A549 (cell line): Measurements from ENCODE around the gene STXBP6.

Experiments
- CEBPB ChIP-seq, 2 experiments: fragments of >200 bp in 1 of 2; sonication (Bioruptor Twin) in 1 of 2; formaldehyde crosslinking in 1 of 2; IDR thresholded peaks; 2 replicates each; pipeline ENCODE4 v1.6.1; 2012 to 2016
- GATA3 ChIP-seq: IDR thresholded peaks from 2 replicates; pipeline ENCODE4 v1.6.1; 2012; ENCODE audit warnings: borderline replicate concordance
- POLR2A ChIP-seq: IDR thresholded peaks from 2 replicates; pipeline ENCODE4 v1.6.1; 2012; ENCODE audit warnings: mild to moderate bottlenecking, low read length
- RAD21 ChIP-seq, 2 experiments: fragments of >200 bp in 1 of 2; sonication (Bioruptor Twin) in 1 of 2; formaldehyde crosslinking in 1 of 2; IDR thresholded peaks in 1 of 2; conservative IDR thresholded peaks in 1 of 2; 2 replicates in 1 of 2; 3 replicates in 1 of 2; pipeline ENCODE4 v1.6.1; 2012 to 2018; ENCODE audit warnings: inconsistent platforms in 1 of 2
- ZSCAN20 ChIP-seq: fragments of 250-450 bp; sonication (Bioruptor Pico); IDR thresholded peaks from 2 replicates; pipeline ENCODE4 v1.8.0; 2022; ENCODE audit warnings: mild to moderate bottlenecking, moderate library complexity
- TF ChIP-seq, protein P1 (sequence below): fragments of 250-450 bp; sonication (Bioruptor Pico); IDR thresholded peaks from 2 replicates; pipeline ENCODE4 v1.5.0; 2021; ENCODE audit warnings: mild to moderate bottlenecking, moderate library complexity, borderline replicate concordance
- TF ChIP-seq, protein P2 (sequence below): fragments of >200 bp; sonication (Bioruptor Twin); formaldehyde crosslinking; IDR thresholded peaks from 3 replicates; pipeline ENCODE4 v1.5.1; 2016

DNA sequence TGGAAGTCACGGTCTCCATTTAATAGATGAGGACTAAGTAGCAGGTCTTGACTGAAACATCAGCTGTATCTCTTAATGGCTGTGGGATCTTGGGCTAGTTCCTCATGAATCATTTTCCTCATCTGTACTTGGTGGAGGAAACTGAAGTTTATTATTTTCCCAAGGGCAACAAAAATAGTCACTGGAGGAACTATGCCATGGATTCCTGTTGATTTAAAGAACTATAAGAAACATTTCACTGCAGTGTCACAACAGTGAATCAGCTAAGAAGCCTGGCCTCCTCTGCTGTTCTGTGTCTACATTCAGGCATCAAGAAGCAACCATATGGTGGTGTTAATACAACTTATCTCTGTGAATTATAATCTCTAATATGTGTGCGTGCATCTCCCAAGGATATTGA lies 200.5 kb downstream of the STXBP6 start:
- TF ChIP-seq CEBPB (IDR thresholded peaks at IDR 0.05) = no peak
- TF ChIP-seq ZSCAN20 (CRISPR knock-in tag) = no peak
- TF ChIP-seq, protein P1, sequence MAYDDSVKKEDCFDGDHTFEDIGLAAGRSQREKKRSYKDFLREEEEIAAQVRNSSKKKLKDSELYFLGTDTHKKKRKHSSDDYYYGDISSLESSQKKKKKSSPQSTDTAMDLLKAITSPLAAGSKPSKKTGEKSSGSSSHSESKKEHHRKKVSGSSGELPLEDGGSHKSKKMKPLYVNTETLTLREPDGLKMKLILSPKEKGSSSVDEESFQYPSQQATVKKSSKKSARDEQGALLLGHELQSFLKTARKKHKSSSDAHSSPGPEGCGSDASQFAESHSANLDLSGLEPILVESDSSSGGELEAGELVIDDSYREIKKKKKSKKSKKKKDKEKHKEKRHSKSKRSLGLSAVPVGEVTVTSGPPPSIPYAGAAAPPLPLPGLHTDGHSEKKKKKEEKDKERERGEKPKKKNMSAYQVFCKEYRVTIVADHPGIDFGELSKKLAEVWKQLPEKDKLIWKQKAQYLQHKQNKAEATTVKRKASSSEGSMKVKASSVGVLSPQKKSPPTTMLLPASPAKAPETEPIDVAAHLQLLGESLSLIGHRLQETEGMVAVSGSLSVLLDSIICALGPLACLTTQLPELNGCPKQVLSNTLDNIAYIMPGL (CRISPR knock-in tag) = no peak
- no peak for TF ChIP-seq GATA3
- TF ChIP-seq, protein P2, sequence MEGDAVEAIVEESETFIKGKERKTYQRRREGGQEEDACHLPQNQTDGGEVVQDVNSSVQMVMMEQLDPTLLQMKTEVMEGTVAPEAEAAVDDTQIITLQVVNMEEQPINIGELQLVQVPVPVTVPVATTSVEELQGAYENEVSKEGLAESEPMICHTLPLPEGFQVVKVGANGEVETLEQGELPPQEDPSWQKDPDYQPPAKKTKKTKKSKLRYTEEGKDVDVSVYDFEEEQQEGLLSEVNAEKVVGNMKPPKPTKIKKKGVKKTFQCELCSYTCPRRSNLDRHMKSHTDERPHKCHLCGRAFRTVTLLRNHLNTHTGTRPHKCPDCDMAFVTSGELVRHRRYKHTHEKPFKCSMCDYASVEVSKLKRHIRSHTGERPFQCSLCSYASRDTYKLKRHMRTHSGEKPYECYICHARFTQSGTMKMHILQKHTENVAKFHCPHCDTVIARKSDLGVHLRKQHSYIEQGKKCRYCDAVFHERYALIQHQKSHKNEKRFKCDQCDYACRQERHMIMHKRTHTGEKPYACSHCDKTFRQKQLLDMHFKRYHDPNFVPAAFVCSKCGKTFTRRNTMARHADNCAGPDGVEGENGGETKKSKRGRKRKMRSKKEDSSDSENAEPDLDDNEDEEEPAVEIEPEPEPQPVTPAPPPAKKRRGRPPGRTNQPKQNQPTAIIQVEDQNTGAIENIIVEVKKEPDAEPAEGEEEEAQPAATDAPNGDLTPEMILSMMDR = no peak
- TF ChIP-seq POLR2A = no peak
- TF ChIP-seq RAD21 (conservative IDR thresholded peaks at IDR 0.05 in 1 of 2, IDR thresholded peaks at IDR 0.05 in 1 of 2) = no peak
